GM21367 (cell line): ENCODE measurements around the gene IL3.
"Not testable (repeated sequence)": the region's sequence is repeated elsewhere in the genome, so short reads cannot be mapped to it uniquely, and the experiment has no call there.

Experiments used
- ATAC-seq: cut with Tn5 transposase; IDR thresholded peaks from one replicate; pipeline ENCODE4 v1.9.1; 2021; ENCODE audit not compliant: unreplicated experiment

IL3 gene

DNA sequence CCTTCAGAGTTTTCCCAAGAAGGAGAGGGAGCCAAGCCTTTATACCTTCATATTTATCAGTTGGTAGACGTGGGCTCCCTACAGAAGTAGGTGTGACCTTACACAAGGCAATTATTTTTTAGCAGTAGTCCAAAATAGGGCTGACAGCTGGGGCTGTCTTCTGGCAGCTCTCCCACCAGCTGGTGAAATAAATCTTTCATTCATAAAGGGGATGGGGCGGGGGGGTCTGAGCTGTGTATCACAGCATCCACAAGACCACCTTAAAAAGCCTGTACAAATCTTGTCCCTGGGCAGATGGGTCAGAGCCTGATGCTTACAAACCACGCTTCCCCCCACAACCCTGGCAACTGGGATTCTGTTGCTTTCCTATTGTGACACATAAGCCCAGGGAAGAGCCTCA, 32.8 kb downstream of the IL3 start:
- ATAC-seq: no peak

DNA sequence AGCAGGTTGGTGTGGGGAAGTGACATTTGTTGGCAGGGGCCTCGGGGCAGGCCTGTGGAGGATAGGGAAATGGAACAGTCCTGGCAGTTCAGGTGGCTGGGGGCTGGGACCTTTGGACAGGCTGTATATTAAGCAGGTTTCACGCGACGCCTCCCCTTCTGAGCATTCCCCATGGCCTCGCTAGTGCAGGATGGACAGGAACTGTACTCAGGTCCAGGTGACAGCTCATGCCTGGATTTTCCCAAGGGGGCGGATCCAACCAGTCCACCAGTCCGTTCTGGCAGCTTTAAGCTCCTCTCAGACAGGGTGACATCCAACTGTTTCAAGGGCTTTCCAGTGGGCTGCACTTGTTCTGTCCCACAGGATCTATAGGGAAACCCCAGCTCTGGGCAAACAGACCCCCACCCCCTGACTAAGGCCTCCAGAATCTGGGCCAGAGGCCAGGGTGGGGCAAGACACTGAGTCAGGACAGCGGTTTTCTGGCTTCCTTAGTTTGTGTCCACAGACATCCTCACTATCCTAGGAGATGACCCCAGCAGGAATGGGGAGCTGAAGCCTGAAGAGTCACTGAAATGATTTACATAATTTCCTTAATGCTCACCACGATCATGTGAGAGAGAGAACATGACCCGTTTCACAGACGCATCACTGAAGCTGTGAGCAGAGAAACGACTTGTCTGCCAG, 34.1 kb downstream of the IL3 start:
- ATAC-seq: no peak

DNA sequence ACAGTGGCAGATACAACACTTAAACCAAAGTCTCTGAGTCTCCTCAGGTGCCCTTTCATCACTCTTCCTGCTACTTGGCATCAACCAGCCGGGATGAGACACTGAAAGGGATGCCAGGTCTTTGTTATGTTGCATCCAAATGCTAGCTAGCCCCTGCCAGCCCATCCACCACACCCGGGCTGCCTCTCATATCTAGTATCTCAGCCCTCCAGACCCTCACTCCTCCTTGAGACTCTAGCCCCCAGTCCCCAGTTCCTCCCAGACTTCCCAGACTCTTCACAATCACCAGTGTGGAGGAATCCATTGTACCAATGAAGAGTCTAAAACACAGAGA, 34.6 kb downstream of the IL3 start:
- no peak for ATAC-seq

DNA sequence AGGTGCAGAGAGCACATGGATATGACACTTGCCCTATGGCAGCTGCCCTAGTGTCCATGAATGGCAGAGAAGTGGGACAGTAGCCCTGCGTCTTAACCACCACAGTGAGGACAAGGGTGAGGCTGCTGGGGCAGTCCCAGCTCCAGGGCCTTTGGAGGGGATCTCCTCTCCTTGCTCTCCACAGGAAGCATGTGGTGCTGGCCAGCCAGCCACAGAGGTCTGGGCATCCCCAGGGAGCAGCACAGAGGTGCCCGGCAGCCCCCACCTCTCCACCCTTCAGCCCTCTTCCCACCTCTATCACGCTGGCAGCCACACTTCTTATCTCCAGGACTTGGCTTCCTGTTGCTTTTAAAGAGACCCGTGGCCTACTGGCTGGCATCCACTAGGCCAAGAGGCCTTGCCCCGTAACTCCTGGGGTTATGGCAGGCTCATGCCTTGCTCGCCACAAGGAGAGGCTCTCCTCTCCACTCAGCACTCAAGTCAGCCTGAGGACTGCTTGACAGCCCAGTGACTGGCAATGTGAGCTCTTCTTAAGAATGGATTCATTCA, 35.0 kb downstream of the IL3 start:
- no peak for ATAC-seq

DNA sequence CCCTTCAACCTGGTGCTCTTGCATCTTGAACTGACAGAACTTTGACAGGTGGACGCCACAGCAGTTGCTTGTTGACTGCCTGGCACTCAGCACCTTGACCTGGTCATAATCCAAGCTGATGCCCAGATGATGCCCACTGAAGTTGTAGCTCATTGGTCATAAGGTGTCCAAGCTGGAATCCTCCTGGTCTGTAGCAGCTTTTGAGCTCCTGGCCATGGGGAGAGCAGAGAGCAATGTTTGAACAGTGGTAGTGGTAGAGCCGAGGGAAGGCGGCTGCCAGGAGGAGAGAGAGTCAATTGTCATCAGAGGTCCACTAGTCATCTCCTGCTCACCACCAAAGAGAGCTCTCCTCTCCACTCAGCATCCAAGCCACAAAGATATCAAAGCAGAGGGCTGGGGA, 36.4 kb downstream of the IL3 start:
- ATAC-seq: no peak

DNA sequence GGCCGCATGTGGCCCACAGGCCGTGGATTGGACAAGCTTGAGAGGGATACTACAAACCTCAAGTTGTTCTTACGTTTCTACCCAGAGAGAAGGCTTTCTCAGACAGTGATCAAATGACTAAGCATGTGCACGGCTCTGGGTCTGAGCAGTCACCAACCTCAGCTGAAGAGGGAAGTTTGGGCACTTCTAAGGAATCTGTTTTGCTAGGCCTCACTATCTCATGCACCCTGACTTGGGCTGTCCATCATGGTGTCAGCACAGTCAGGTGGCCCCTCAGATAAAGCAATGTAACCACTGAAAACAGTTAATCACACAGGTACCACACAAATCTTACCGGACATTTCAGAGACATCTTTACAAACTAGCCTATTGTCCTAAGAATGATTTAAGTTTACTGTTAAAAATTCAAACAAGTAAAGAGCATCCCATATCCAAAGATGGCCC, 37.7 kb downstream of the IL3 start:
- no peak for ATAC-seq

DNA sequence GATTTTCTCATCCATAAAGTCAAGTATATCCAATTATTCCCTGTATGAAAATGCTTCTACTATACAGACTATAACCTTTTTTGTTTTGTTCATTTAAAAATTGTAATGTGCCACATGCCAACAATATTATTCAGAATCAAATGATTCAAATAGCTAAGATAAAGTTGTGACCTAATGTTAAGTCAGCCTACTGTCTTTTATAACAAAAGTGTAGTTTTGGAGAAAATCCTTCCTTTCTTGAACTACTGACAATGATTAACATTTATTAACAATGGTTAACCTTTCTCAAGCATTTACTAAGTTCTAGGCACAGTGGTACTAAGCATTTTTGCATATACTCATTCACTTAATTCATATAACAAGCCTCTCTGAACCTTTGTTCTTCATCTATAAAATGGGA, 38.2 kb downstream of the IL3 start:
- ATAC-seq: no peak

DNA sequence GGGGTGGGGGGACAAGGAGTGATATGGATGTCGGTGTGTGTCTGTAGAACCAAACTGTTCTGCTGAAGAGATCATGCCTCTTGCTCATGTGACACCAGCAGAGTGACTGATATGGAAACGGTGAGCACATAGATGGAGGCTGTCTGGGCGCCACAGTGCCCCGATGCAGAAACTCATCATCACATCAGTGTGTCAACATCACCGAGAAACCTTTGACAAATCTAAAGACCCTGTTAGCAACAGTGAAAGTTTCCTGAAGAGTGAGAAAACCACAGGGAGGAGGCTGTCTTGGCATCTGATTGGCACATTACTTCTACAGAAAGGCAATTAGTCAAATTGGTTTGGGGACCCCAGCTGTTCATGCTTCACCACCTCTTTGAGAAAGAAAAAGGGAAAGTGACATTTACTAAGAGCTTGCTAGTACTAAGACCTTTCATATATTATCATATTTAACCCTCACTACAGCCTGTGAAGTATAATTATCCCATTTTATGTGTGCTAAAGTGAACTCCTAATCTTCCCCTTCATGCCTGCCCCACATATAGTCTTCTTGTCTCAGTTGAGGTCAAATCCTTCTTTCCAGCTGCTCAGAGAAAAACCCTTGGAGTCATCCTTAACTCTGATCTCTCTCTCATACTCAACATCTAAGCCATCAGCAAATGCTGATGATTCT, 38.8 kb downstream of the IL3 start:
- ATAC-seq: peak; percentile 36

DNA sequence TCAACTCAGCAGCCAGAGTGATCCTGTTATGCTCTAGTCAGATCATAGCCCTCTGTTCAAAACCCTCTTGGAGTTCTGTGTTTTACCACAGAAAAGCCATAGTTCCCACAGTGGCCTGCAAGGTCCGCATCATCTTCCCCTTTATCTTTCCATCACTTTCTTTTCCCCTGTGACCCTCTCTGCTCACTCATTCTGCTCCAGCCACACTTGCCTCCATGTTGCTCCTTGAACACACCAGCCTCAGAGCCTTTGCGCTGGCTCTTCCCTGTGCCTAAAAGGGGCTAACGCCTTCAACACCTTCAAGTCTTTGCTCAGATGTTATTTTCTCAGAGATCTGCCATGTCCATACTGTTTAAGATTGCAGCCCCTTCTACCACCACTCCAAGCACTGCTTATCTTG, 39.5 kb downstream of the IL3 start:
- no peak for ATAC-seq

DNA sequence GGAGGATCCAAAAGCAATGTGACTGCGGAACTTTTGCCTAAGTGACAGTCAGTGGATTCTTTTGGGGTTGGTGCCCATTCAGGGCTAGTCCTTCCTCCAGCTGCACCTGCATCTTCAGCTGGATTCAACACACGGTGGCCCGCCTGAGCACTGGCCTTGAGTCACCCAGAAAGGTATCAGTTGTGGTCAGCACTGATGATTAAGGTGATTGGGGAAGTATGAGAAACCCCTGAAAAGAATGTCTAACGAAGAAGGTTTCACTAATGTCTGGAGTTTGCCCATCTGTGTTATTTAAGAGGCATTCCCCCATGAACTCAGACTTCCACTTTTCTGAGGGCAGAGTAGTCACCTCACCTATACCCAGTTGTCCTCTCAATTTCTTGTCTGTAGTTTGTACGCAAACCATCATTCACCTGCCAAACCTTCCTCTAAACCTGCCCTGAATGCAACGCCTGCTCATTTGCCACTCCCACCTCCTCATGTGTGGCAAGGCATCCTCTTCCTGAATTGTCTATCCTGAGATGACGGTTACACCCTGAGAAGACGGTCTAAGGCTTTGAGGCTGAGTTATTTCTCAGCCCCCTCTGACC, 40.3 kb downstream of the IL3 start:
- ATAC-seq: no peak

DNA sequence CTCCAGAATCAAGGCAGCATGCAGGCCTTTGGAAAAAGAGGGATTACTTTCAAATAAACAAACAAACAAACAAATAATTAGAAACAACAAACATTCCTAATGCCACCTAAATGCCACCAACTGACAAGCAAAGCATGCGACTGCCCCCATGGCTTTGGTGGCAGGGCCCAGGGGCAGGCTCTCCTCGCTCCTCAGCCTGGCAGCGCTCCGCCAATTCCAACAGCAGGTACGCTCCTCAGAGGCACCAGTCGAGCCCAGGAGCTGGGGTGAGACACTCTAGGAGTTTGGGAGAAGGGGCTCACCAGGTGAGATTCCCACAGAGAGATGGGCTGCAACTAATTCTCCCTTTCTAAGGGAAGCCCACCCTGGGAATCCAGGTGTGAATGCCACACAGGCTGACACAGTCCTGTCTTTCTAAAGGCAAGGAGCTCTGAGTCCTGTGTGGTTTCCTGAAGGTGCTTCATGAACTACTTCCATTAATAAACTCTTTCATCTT, 41.0 kb downstream of the IL3 start:
- no peak for ATAC-seq

DNA sequence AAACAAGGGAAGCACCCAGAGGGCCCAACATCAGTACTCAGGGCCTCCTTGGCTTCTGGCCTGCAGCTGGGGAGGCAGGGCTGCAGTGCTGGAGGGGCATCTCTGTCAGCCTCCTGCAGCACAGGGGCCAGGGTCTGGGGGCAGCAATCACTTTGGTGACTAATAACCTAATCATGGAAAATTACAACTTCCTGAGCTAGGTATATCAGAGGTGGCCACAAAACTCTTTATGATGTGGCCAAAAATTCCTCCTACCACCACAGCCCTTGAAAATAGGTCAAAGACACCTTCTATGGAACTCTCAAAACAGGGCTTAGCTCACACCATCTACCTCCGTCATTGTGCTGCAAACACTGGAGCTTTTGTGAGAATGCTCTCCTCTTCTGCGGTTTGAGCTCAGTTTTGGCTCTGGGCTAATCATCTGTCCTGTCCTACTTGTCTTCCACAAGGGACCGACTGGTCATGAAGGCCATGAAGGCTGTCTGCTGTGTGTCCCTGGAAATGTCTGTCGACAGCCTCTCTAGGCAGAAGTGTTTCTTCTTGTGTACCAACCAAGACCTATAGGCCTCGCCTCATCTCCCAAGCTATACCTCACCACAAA, 41.7 kb downstream of the IL3 start:
- ATAC-seq: no peak

DNA sequence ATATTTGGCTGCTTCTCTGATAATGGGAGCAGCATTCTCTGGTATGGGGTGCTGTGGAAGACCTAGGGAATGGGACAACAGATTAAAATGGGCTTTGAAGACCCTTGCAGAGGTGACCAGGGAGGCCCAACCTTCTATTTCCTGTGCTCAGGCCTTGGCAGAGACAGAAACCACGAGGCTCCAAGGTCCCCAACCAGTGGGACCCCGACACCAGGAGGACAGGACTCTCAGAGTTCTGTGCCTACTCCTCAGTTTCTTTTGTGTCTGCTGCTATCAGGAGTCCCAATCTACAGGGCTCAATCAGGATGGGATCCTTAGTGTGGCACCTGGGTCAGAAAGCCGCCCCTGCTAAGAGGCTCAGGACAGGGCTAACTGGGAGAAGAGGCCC, 42.5 kb downstream of the IL3 start:
- ATAC-seq: no peak

DNA sequence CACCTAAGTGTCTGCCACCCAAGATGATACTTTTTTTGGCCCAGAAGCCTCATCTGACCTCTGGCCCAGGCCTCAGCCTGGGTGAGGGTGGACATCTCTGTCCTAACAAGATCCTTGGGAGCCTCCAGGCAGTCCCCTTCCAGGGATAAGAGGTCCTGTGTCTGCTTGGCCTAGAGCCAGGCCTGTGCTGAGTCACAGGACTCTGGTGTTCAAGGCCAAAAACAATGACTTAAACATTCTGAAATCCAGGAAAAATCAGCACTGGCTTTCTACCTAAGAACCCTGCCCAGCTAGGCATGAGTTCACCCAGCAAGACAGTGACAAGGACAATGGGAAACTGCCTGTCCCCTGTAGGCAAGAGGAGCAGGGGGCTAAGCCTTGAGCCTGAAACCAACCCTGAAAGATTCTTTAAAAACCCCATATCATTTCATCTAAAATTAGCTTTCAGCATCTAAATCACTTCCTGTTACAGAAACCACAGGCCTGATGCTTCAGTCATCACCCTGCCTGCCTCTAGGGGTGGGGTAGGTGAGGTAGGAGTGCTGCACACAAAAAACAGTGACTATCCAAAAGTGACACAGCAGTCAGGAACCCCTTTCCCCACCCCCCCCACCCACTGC, 43.0 kb downstream of the IL3 start:
- peak; percentile 73 for ATAC-seq

DNA sequence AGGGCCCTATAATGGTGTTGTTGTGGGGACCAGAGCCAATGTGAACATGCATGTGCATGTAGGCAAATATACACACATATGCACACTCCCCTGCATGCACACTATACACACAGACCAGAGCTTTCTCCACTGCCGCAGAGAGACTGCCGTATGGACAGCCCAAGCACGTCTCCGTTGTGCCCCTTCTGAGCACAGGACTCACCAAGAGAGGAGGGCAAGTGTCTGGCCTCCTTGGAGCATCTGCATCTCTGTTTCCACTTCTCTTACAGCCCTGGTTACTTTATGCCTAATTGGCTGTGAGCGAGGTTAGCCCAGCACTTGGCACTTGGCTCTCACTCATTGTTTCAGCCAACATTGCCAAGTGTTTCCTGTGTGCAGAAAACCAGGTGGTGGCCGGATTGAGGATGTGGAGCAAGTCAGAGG, 43.5 kb downstream of the IL3 start:
- peak; percentile 20 for ATAC-seq

DNA sequence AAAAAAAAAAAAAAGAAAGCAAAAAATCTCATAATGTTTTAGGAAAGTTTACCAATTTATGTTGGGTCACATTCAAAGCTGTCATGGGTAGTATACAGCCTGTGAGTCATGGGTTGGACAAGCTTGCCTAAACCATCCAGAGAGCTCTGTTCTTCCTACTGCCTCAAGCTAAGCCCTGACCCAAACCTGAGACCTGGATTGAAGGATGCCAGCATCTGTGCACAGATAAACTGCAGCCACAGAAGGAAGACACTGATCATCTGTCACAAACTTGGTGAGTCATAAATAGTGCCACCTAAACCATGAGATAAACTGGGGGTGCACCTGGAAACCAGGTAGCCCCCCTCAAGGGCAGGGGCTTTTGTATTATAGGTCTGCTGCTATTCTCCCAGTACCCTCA, 44.1 kb downstream of the IL3 start:
- no peak for ATAC-seq

DNA sequence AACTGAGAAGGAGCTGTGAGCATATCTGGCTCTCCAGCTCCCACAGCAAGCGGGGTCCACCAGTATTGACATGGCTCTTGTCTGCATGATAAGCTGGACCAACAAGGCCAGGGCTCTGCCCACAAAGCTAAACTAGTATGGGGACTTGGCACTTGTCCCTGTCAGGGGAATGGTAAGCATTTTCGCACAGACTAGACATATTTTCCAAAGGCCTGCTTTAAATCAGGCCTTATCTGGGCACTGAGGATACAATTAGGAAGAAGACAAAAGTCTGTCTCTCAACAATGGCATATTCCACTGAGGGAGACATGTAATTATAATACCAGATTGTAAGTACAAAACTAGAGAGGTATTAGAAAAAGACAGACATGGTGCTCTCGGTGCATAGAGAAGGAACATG, 45.2 kb downstream of the IL3 start:
- ATAC-seq: no peak

DNA sequence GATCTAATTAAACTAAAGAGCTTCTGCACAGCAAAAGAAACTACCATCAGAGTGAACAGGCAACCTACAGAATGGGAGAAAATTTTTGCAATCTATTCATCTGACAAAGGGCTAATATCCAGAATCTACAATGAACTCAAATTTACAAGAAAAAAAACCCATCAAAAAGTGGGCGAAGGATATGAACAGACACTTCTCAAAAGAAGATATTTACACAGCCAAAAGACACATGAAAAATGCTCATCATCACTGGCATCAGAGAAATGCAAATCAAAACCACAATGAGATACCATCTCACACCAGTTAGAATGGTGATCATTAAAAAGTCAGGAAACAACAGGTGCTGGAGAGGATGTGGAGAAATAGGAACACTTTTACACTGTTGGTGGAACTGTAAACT, 48.0 kb downstream of the IL3 start:
- not testable (repeated sequence) for ATAC-seq

DNA sequence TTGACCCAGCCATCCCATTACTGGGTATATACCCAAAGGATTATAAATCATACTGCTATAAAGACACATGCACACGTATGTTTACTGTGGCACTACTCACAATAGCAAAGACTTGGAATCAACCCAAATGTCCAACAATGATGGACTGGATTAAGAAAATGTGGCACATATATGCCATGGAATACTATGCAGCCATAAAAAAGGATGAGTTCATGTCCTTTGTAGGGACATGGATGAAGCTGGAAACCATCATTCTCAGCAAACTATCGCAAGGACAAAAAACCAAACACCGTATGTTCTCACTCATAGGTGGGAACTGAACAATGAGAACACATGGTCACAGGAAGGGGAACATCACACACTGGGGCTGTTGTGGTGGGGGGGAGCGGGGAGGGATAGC, 48.5 kb downstream of the IL3 start:
- ATAC-seq: not testable (repeated sequence)

DNA sequence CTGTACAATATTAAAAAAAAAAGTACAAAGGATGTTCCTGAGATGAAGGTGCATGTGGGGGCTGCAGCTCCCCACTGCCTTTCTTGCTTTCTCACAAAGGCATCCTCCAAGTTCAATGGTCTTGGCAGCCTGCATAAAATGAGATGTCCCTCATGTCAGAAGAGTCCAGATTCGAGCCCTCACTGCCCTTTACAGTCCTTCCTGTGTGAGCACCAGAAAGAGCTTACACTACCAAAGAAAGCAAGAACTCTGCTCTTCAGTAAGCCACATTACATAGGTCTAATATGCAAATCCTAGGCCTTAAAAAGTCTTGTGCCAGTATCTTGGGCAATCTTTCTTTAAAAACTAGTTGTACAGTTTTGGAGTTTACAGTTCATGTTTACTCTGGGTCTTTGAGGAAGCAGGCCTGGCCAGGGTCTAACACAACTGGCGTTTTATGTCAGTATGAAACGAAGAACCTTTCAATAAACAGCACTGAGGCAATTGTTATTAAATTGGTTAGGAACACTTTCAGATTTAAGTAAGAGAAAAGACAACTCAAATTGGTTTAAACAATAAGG, 49.1 kb downstream of the IL3 start:
- no peak for ATAC-seq

DNA sequence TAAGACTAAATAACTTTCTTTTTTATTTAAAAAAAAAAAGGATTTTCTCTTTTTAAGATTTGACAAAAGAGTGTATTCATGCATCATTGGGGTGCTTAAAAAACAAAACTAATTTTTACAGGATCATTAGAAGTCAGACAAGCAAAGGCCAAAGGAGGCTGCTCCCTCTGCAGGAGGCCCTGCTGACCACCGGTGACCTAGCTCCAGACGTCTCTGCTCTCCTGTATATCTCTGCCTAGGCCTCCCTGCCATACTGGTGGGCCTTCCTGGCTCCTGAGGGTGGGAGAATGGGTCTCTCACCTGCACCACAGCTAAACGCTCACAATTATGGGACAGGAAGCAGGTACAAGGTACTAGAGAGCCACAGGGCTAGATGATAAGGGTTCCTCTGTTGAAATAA, 49.7 kb downstream of the IL3 start:
- ATAC-seq: no peak
